GM23248 (cell line): Measurements from ENCODE around the gene RBKS. TPM values are rescaled to one million over a fixed set of nuclear protein-coding genes. Genes with fewer than 3 reads are reported as not detected.

ENCODE experiments used
- DNase-seq: peaks from one replicate; pipeline ENCODE4 v3.0.0-alpha.2; 2015
- H2AFZ ChIP-seq: fragments of 200-600 bp; sonication (generic); 2 replicates; pipeline ENCODE4 v1.6.1; 2016; ENCODE audit warnings: antibody characterized with exemption
- H3F3A ChIP-seq: fragments of 200-600 bp; sonication (generic); 2 replicates; pipeline ENCODE4 v1.6.1; 2016; ENCODE audit warnings: mild to moderate bottlenecking, antibody characterized with exemption, mixed run types; ENCODE audit not compliant: insufficient read depth
- H3K27ac ChIP-seq: fragments of 200-600 bp; sonication (generic); 2 replicates; pipeline ENCODE4 v1.5.1; 2016; ENCODE audit warnings: mild to moderate bottlenecking
- H3K27me3 ChIP-seq: fragments of 200-600 bp; sonication (generic); replicated peaks from 2 replicates; pipeline ENCODE4 v1.6.1; 2016; ENCODE audit warnings: mild to moderate bottlenecking; ENCODE audit not compliant: insufficient read depth
- H3K36me3 ChIP-seq: fragments of 200-600 bp; sonication (generic); 2 replicates; pipeline ENCODE4 v1.6.1; 2016; ENCODE audit warnings: low read depth, mild to moderate bottlenecking
- H3K4me1 ChIP-seq: fragments of 200-600 bp; sonication (generic); 2 replicates; pipeline ENCODE4 v1.6.1; 2016; ENCODE audit warnings: mild to moderate bottlenecking; ENCODE audit not compliant: insufficient read depth
- H3K4me2 ChIP-seq: fragments of 200-600 bp; sonication (generic); one replicate; pipeline ENCODE4 v1.6.1; 2016; ENCODE audit warnings: mild to moderate bottlenecking; ENCODE audit not compliant: unreplicated experiment
- H3K4me3 ChIP-seq: fragments of 200-600 bp; sonication (generic); 2 replicates; pipeline ENCODE4 v1.5.1; 2016; ENCODE audit warnings: mild to moderate bottlenecking
- H3K79me2 ChIP-seq: fragments of 200-600 bp; sonication (generic); 2 replicates; pipeline ENCODE4 v1.6.1; 2016; ENCODE audit warnings: mild to moderate bottlenecking; ENCODE audit not compliant: insufficient read depth
- H3K9ac ChIP-seq: fragments of 200-600 bp; sonication (generic); 2 replicates; pipeline ENCODE4 v1.6.1; 2016; ENCODE audit warnings: mild to moderate bottlenecking
- H3K9me2 ChIP-seq: fragments of 200-600 bp; sonication (generic); 2 replicates; pipeline ENCODE4 v1.6.1; 2016; ENCODE audit warnings: mixed run types, mild to moderate bottlenecking, moderate library complexity; ENCODE audit not compliant: insufficient read depth
- H3K9me3 ChIP-seq: fragments of 200-600 bp; sonication (generic); one replicate; pipeline ENCODE4 v1.6.1; 2017; ENCODE audit warnings: low read depth
- H4K20me1 ChIP-seq: fragments of 200-600 bp; sonication (generic); 2 replicates; pipeline ENCODE4 v1.6.0; 2016; ENCODE audit not compliant: insufficient read depth
- EZH2 ChIP-seq: fragments of 200-600 bp; sonication (generic); IDR thresholded peaks from 2 replicates; pipeline ENCODE4 v1.6.1; 2018; ENCODE audit warnings: antibody characterized with exemption, mild to moderate bottlenecking; ENCODE audit not compliant: insufficient read depth, poor library complexity, severe bottlenecking
- EZH2phosphoT487 ChIP-seq: fragments of 200-600 bp; sonication (generic); IDR thresholded peaks from 2 replicates; pipeline ENCODE4 v1.6.1; 2018; ENCODE audit warnings: antibody characterized with exemption, moderate library complexity, mild to moderate bottlenecking, low read depth; ENCODE audit not compliant: insufficient read depth
- WGBS, 2 experiments: methylation state at CpG; one replicate each; pipeline ENCODE4 v1.1.6; 2015 to 2017; ENCODE audit warnings: low lambda C conversion rate in 2 of 2, low coverage in 1 of 2; ENCODE audit errors: missing lambda C conversion rate in 2 of 2; 5-methylcytosine and 5-hydroxymethylcytosine counted together
- in situ Hi-C: fragments of 300-500 bp; cut with MboI; formaldehyde crosslinking; loops from 2 replicates; pipeline ENCODE4 v1.15.0; 2020
- polyA plus RNA-seq: library from polyadenylated mRNA; unstranded; fragments of >200 nt; fragmentation: Nextera tagmentation; extraction: Ambion mirVana; gene quantifications from 2 replicates; pipeline ENCODE4 v1.2.1, GENCODE V29; 2016
- total RNA-seq: library from RNA; depleted of rRNA; stranded (reverse); fragments of >200 nt; shearing (Covaris generic); gene quantifications from 2 replicates; pipeline ENCODE4 v1.2.3, GENCODE V29; 2014

Gene RBKS
- total and polyA plus RNA-seq, 2 experiments from 2014 or later = 2.8 to 3.6 TPM

DNA sequence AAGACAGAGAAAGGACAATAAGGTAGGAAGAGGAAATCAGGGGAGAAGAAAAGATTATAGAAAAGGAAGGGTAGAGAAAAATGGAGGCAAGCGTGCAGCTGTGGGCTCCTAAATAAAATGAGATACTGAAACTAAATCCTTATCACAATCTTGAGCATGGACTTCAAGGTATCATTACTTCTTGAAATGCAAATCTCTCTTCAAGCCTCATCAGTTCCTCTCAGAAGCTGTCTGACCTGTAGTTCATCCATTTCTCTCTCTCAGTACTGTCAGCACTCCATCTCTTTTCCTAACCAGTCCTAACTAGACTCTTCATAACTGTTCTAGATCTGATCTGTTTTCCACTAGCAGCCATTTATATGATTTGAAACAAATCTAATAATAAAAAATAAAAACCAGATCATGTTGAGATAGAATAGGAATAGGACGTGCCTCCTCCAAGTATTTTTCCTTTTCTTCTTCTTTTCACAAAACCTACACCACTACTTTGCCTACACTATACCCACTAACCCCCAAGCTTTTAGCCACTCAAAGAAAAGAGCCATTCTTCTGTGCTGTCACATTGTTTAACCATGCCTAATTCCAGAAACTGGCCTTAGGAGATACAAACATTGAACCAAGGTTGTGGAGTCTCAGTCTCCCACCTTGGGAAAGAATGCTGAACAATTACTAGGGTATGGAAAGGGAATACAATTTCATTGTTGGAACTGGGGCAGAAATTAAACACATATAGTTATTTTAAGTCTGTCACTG is 21.4 kb upstream of the RBKS start:
- Histone ChIP-seq H3K79me2 (peaks cover 6% of the 10 kb centered on the region; the same call in 1 of the 2 replicates), H3K9me2 (no peaks in the 10 kb centered on the region), H2AFZ (no peak overlapping the region), H3K27me3 (no peaks in the 10 kb centered on the region), H3K36me3 (no peaks in the 10 kb centered on the region), H3K4me3 (no peak overlapping the region), H3F3A (no peaks in the 10 kb centered on the region), H3K4me1 (peaks cover 4% of the 10 kb centered on the region; the same call in 1 of the 2 replicates), H3K9ac (no peak overlapping the region), H4K20me1 (no peaks in the 10 kb centered on the region), H3K9me3 (no peaks in the 10 kb centered on the region), H3K27ac (no peak overlapping the region), H3K4me2 (no peak overlapping the region)
- 90% methylated on average over 2 of the region's 2 CpGs for WGBS, 2 experiments
- no peak for DNase-seq
- in situ Hi-C loops = no loop called here
- TF ChIP-seq EZH2 (no peak), EZH2phosphoT487 (no peak)

- Histone ChIP-seq H3K4me2 (no peak overlapping the region), H3K4me3 (no peak overlapping the region), H3K9me3 (no peaks in the 10 kb centered on the region), H3K4me1 (0 out of 2 replicates have a peak, but pooled peaks cover 4% of the 10 kb centered on the region), H2AFZ (no peak overlapping the region), H3K9ac (no peak overlapping the region), H3K36me3 (no peaks in the 10 kb centered on the region), H4K20me1 (no peaks in the 10 kb centered on the region), H3K9me2 (no peaks in the 10 kb centered on the region), H3F3A (no peaks in the 10 kb centered on the region), H3K27me3 (no peaks in the 10 kb centered on the region), H3K79me2 (peaks cover 6% of the 10 kb centered on the region; the same call in 1 of the 2 replicates), H3K27ac (no peak overlapping the region)
- 82 to 88% methylated on average over 2 of the region's 2 CpGs for WGBS, 2 experiments
- TF ChIP-seq EZH2phosphoT487 (no peak), EZH2 (no peak)
- no peak for DNase-seq
- in situ Hi-C loops = no loop called here
These were observed 19.7 kb upstream of the RBKS start for GRCh38 chr2:27909901-27910300.

DNA sequence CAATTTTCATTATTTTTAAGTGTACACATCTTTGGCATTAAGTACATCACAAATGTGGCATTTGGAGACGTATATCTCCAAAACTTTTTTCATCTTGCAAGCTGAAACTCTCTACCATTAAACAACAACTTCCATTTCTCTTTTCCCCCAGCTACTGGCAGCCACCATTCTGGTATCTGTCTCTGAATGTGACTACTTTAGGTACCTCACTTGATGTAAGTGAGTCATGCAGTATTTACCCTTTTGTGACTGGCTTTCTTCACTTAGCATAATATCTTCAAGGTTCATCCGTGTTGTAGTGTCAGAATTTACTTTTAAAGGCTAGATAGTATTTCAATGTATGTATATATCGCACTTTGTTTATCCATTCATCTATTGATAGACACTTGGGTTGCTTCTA is 17.4 kb upstream of the RBKS start:
- Histone ChIP-seq H3K9me3 (no peaks in the 10 kb centered on the region), H3K79me2 (peaks cover 16% of the 10 kb centered on the region; the same call in 1 of the 2 replicates), H2AFZ (no peak overlapping the region), H3K9ac (no peak overlapping the region), H3K4me3 (no peak overlapping the region), H3K9me2 (no peaks in the 10 kb centered on the region), H3K27ac (no peak overlapping the region), H3K36me3 (no peaks in the 10 kb centered on the region), H3K4me2 (no peak overlapping the region), H3K4me1 (peaks cover 8% of the 10 kb centered on the region; the same call in 1 of the 2 replicates), H3K27me3 (no peaks in the 10 kb centered on the region), H4K20me1 (no peaks in the 10 kb centered on the region), H3F3A (peaks cover 3% of the 10 kb centered on the region; the same call in 1 of the 2 replicates)
- no peak for DNase-seq
- TF ChIP-seq EZH2phosphoT487 (no peak), EZH2 (no peak)
- WGBS, 2 experiments = 63 to 65% methylated on average over 3 of the region's 3 CpGs
- in situ Hi-C loops = no loop called here

GRCh38 chr2:27906074-27906473 is 15.9 kb upstream of the RBKS start:
- no peaks in the 10 kb centered on the region for H3K9me2 ChIP-seq
- no peaks in the 10 kb centered on the region for H3K9me3 ChIP-seq
- no peak overlapping the region for H3K9ac ChIP-seq
- no peak overlapping the region for H3K4me3 ChIP-seq
- WGBS, 2 experiments = 100% methylated on average over 1 of the region's 1 CpG
- no peak overlapping the region for H3K27ac ChIP-seq
- TF ChIP-seq EZH2 (no peak), EZH2phosphoT487 (no peak)
- in situ Hi-C loops = no loop called here
- no peak overlapping the region for H2AFZ ChIP-seq
- no peak overlapping the region for H3K4me2 ChIP-seq
- H3F3A ChIP-seq = peaks cover 18% of the 10 kb centered on the region
- H4K20me1 ChIP-seq = no peaks in the 10 kb centered on the region
- no peaks in the 10 kb centered on the region for H3K27me3 ChIP-seq
- peaks cover 16% of the 10 kb centered on the region; the same call in 1 of the 2 replicates for H3K79me2 ChIP-seq
- DNase-seq = no peak
- H3K4me1 ChIP-seq = peaks cover 22% of the 10 kb centered on the region
- H3K36me3 ChIP-seq = no peaks in the 10 kb centered on the region

GRCh38 chr2:27904405-27904665 is 14.1 kb upstream of the RBKS start:
- DNase-seq = no peak
- WGBS, 2 experiments = 95 to 100% methylated on average over 1 of the region's 1 CpG
- no peak overlapping the region for H3K4me2 ChIP-seq
- no peak for TF ChIP-seq EZH2phosphoT487
- TF ChIP-seq EZH2 = no peak
- in situ Hi-C loops = no loop called here
- no peaks in the 10 kb centered on the region for H3K9me3 ChIP-seq
- H4K20me1 ChIP-seq = no peaks in the 10 kb centered on the region
- H3K36me3 ChIP-seq = no peaks in the 10 kb centered on the region
- no peak overlapping the region for H2AFZ ChIP-seq
- no peak overlapping the region for H3K9ac ChIP-seq
- no peaks in the 10 kb centered on the region for H3K9me2 ChIP-seq
- peaks cover 24% of the 10 kb centered on the region for H3K4me1 ChIP-seq
- H3F3A ChIP-seq = peaks cover 19% of the 10 kb centered on the region
- no peak overlapping the region for H3K27ac ChIP-seq
- peaks cover 16% of the 10 kb centered on the region; the same call in 1 of the 2 replicates for H3K79me2 ChIP-seq
- no peaks in the 10 kb centered on the region for H3K27me3 ChIP-seq
- H3K4me3 ChIP-seq = no peak overlapping the region
